A673 (cell line): Measurements from ENCODE around the gene ERF.

Experiments used
- EZH2 ChIP-seq: fragments of 200-600 bp; sonication (generic); IDR thresholded peaks from 2 replicates; pipeline ENCODE4 v1.6.1; 2017; ENCODE audit warnings: borderline replicate concordance, low read depth, mild to moderate bottlenecking, mixed read lengths, antibody characterized with exemption, low read length; ENCODE audit not compliant: poor library complexity, severe bottlenecking
- TF ChIP-seq, protein P1 (sequence below): fragments of 300-800, 200-600 bp; sonication (generic); conservative IDR thresholded peaks from 2 replicates; pipeline ENCODE4 v1.5.1; 2017; ENCODE audit warnings: low read depth, mild to moderate bottlenecking, antibody characterized with exemption, low read length, moderate library complexity, mixed read lengths

DNA sequence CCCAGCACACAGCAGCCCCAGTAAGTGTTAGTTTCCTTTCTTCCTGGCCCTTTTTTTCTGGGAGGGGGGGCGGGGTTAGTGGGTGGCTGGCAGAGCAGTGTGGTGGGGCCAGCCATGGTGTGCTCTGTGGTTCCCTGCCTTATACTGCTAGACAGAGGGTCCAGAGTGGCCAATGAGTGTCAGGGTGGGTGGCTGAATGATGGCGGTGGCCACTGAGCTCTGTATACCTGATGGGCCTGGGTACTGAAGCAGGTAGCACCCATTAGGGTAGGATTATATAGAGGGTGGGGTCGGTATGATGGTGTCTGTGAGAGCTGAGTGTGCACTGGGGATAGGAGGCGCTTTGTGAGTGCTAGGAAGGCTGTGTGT, 27.9 kb upstream of the ERF start:
- no peak for TF ChIP-seq EZH2
- TF ChIP-seq, protein P1, sequence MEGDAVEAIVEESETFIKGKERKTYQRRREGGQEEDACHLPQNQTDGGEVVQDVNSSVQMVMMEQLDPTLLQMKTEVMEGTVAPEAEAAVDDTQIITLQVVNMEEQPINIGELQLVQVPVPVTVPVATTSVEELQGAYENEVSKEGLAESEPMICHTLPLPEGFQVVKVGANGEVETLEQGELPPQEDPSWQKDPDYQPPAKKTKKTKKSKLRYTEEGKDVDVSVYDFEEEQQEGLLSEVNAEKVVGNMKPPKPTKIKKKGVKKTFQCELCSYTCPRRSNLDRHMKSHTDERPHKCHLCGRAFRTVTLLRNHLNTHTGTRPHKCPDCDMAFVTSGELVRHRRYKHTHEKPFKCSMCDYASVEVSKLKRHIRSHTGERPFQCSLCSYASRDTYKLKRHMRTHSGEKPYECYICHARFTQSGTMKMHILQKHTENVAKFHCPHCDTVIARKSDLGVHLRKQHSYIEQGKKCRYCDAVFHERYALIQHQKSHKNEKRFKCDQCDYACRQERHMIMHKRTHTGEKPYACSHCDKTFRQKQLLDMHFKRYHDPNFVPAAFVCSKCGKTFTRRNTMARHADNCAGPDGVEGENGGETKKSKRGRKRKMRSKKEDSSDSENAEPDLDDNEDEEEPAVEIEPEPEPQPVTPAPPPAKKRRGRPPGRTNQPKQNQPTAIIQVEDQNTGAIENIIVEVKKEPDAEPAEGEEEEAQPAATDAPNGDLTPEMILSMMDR = no peak
